ENCODE measurements around the gene MAN2C1. TPM values are rescaled to one million over a fixed set of nuclear protein-coding genes. Genes with fewer than 3 reads are reported as not detected.

MAN2C1 gene
- total RNA-seq, 1 donor from 2014 or later, result 300 TPM

- no peaks in the 10 kb centered on the region for H3K27me3 Mint-ChIP-seq (ENCODE audit: unreplicated experiment)
- H3K27ac Mint-ChIP-seq (ENCODE audit: unreplicated experiment), result no peak overlapping the region
- DNase-seq, result no peak
Observed at GRCh38 chr15:75306188-75306587, 62.2 kb downstream of the MAN2C1 start.

More at GRCh38 chr15:75306188-75306587, 62.2 kb downstream of the MAN2C1 start:
- no peak for TF ChIP-seq CTCF (IDR thresholded peaks at IDR 0.05; ENCODE audit: partially characterized antibody, unreplicated experiment)
- Mint-ChIP-seq H3K4me1 (ENCODE audit: low read depth, unreplicated experiment) (no peaks in the 10 kb centered on the region), H3K4me3 (ENCODE audit: unreplicated experiment) (no peak overlapping the region), H3K9me3 (ENCODE audit: unreplicated experiment) (no peaks in the 10 kb centered on the region), H3K36me3 (ENCODE audit: unreplicated experiment) (no peaks in the 10 kb centered on the region)

Small RNAs within 50 kb of the gene (microRNA-seq; reads per million reads assigned to microRNA genes)
- not detected for gene MIR631 (ENCODE audit: unreplicated experiment)

Other genes starting within 250 kb of the MAN2C1 start
- 9.0 TPM for gene C15orf39, start 166.7 kb downstream of the MAN2C1 start, total RNA-seq (ENCODE audit: unreplicated experiment)
- not detected for gene GOLGA6C, start 110.3 kb downstream of the MAN2C1 start, total RNA-seq (ENCODE audit: unreplicated experiment)
- gene GOLGA6D, start 85.8 kb downstream of the MAN2C1 start, total RNA-seq (ENCODE audit: unreplicated experiment), result not detected
- gene COMMD4, start 32.5 kb downstream of the MAN2C1 start, total RNA-seq (ENCODE audit: unreplicated experiment), result 66.2 TPM
- 11.8 TPM for gene NEIL1, start 21.6 kb downstream of the MAN2C1 start, total RNA-seq (ENCODE audit: unreplicated experiment)
- 45.4 TPM for gene SIN3A, start 83.1 kb upstream of the MAN2C1 start, total RNA-seq (ENCODE audit: unreplicated experiment)
- gene PTPN9, start 210.7 kb upstream of the MAN2C1 start, total RNA-seq (ENCODE audit: unreplicated experiment), result 138 TPM